ENCODE data around the gene FBN1. TPM values are rescaled to one million over a fixed set of nuclear protein-coding genes. Genes with fewer than 3 reads are reported as not detected.

FBN1 gene
- total and polyA plus RNA-seq, 2 of the 13 experiments (the other 11 are each of a cell fraction or from before 2014, with no cell fraction given): 1.5 to 3.0 TPM

DNA sequence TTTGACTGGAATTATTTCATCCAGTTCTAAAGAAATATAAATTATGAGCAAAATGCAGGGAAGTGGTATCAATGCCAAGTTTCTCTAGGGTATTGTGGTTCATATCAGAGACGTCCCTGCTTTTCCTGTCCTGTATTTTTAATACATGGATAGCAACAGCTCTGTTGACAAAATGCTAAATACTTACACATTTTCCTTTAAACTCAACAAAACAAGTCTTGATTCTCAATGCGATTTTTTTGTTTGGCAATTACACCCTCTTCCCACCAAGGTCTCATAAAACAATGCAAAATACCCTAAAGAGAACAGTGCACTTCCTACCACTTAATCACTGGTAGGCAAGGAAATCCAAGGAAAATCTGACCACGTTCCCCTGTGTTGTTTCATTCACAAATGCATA lies 194.3 kb downstream of the FBN1 start:
- Histone ChIP-seq H3K4me2 (ENCODE audit: low read depth, low read length) (no peak overlapping the region), H3K36me3 (replicated peaks in 1 of 2; ENCODE audit: control insufficient read depth in 1 of 2, insufficient read depth in 2 of 2, low read length in 2 of 2) (no peaks in the 10 kb centered on the region), H3K9ac (ENCODE audit: insufficient read depth, low read depth, low read length) (no peak overlapping the region), H4K20me1 (ENCODE audit: insufficient read depth, low read length) (no peaks in the 10 kb centered on the region), H3K27ac (ENCODE audit: extremely low read length, insufficient read depth, low read length) (no peak overlapping the region), H3K4me3 (replicated peaks in 1 of 3; ENCODE audit: insufficient read depth in 1 of 3, low read depth in 2 of 3, low read length in 3 of 3) (no peak overlapping the region), H3K9me3 (ENCODE audit: low read length) (no peaks in the 10 kb centered on the region), H2AFZ (ENCODE audit: low read length) (no peak overlapping the region), H3K4me1 (ENCODE audit: insufficient read depth, low read length) (no peaks in the 10 kb centered on the region), H3K27me3 (ENCODE audit: control insufficient read depth in 1 of 2, insufficient read depth in 2 of 2, low read length in 2 of 2) (no peaks in the 10 kb centered on the region), H3K79me2 (ENCODE audit: insufficient read depth, low read length) (no peaks in the 10 kb centered on the region)
- ATAC-seq: no peak
- ChIA-PET POLR2A (no interaction called here), CTCF (ENCODE audit: low intra/inter-chr PET ratio, low total read pairs) (no interaction called here)
- intact Hi-C loops (cut with micrococcal nuclease; ENCODE audit: unreplicated experiment) (no loop called here), in situ Hi-C loops (cut with HindIII; ENCODE audit: extremely low pct_ligation_motif_present, low pct_unique_long_range_greater_than_20kb) (no loop called here)
- 34% methylated on average over 3 of the region's 3 CpGs for WGBS (ENCODE audit: low lambda C conversion rate)
- no peak for DNase-seq (ENCODE audit: low spot score)
- no peak for TF ChIP-seq ZNF441 (CRISPR knock-in tag; IDR thresholded peaks at IDR 0.05; ENCODE audit: borderline replicate concordance)
- TF ChIP-seq SP2 (CRISPR knock-in tag; IDR thresholded peaks at IDR 0.05): no peak
- TF ChIP-seq PLRG1 (conservative IDR thresholded peaks at IDR 0.05): no peak
- no peak for TF ChIP-seq EEA1 (CRISPR knock-in tag; IDR thresholded peaks at IDR 0.05; ENCODE audit: borderline replicate concordance)
- no peak for TF ChIP-seq POGZ (CRISPR knock-in tag; IDR thresholded peaks at IDR 0.05)
- TF ChIP-seq ZNF670 (CRISPR knock-in tag; IDR thresholded peaks at IDR 0.05; ENCODE audit: borderline replicate concordance): no peak
- TF ChIP-seq KDM3A (CRISPR knock-in tag; IDR thresholded peaks at IDR 0.05; ENCODE audit: low read depth): no peak
- no peak for TF ChIP-seq NFE2L1 (CRISPR knock-in tag; IDR thresholded peaks at IDR 0.05; ENCODE audit: borderline replicate concordance)
- TF ChIP-seq TEAD2 (CRISPR knock-in tag; IDR thresholded peaks at IDR 0.05): no peak
- no peak for TF ChIP-seq ZNF749 (CRISPR knock-in tag; IDR thresholded peaks at IDR 0.05; ENCODE audit: borderline replicate concordance)
- BruUV-seq (replicated peaks): no TSS peak
- FAIRE-seq: no peak

DNA sequence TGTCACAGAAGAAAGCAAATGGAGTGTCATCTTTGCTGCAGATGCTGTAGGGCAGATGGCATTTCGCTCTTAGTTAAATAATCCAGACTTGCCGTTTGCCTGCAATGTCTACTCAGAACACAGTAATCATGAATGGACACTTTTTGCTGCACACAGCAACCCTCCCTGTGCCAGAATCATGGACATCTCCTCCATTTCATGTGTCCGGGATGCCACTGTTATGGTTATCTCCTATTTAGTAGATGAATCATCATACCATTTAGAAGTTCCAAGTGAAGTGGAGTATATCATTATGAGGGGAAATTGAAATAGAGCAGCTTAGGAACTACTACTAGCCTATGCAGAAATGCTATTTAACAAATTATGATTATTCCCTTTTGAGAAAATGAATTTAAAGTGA lies 195.8 kb downstream of the FBN1 start:
- Histone ChIP-seq H3K27ac (ENCODE audit: extremely low read length, insufficient read depth, low read length) (no peak overlapping the region), H3K9me3 (ENCODE audit: low read length) (no peaks in the 10 kb centered on the region), H2AFZ (ENCODE audit: low read length) (no peak overlapping the region), H3K9ac (ENCODE audit: insufficient read depth, low read depth, low read length) (no peak overlapping the region), H3K4me2 (ENCODE audit: low read depth, low read length) (no peak overlapping the region), H3K4me1 (ENCODE audit: insufficient read depth, low read length) (no peaks in the 10 kb centered on the region), H4K20me1 (ENCODE audit: insufficient read depth, low read length) (no peaks in the 10 kb centered on the region), H3K79me2 (ENCODE audit: insufficient read depth, low read length) (no peaks in the 10 kb centered on the region), H3K27me3 (ENCODE audit: control insufficient read depth in 1 of 2, insufficient read depth in 2 of 2, low read length in 2 of 2) (no peaks in the 10 kb centered on the region), H3K36me3 (replicated peaks in 1 of 2; ENCODE audit: control insufficient read depth in 1 of 2, insufficient read depth in 2 of 2, low read length in 2 of 2) (no peaks in the 10 kb centered on the region), H3K4me3 (replicated peaks in 1 of 3; ENCODE audit: insufficient read depth in 1 of 3, low read depth in 2 of 3, low read length in 3 of 3) (no peak overlapping the region)
- POLR2A ChIA-PET: no interaction called here
- BruUV-seq (replicated peaks): no TSS peak
- no peak for ATAC-seq
- intact Hi-C loops (cut with micrococcal nuclease; ENCODE audit: unreplicated experiment) (no loop called here), in situ Hi-C loops (cut with HindIII; ENCODE audit: extremely low pct_ligation_motif_present, low pct_unique_long_range_greater_than_20kb) (no loop called here)
- CTCF ChIA-PET (ENCODE audit: low intra/inter-chr PET ratio, low total read pairs): no interaction called here
- no peak for TF ChIP-seq GATAD1 (CRISPR knock-in tag; IDR thresholded peaks at IDR 0.05)
- TF ChIP-seq MED13 (CRISPR knock-in tag; IDR thresholded peaks at IDR 0.05): no peak
- no peak for TF ChIP-seq ATRX (CRISPR knock-in tag; IDR thresholded peaks at IDR 0.05; ENCODE audit: borderline replicate concordance)
- TF ChIP-seq ZNF24 (IDR thresholded peaks at IDR 0.05): no peak
- 82% methylated on average over 3 of the region's 3 CpGs for WGBS (ENCODE audit: low lambda C conversion rate)
- no peak for FAIRE-seq
- no peak for DNase-seq (ENCODE audit: low spot score)
